ENCODE data around the gene SCMH1.
A peak's percentile ranks its signal among the peaks of the same experiment; 100 is the strongest.

Gene SCMH1

GRCh38 chr1:40998668-40999067 lies 243.4 kb downstream of the SCMH1 start:
- DNase-seq (ENCODE audit: low read depth): no peak

GRCh38 chr1:40997096-40997495 lies 245.0 kb downstream of the SCMH1 start:
- no peak for DNase-seq (ENCODE audit: low read depth)

GRCh38 chr1:40989066-40989465 lies 253.0 kb downstream of the SCMH1 start:
- DNase-seq (ENCODE audit: low read depth): no peak

- no peak for DNase-seq (ENCODE audit: low read depth)
Observed at GRCh38 chr1:40988280-40988679, 253.8 kb downstream of the SCMH1 start.

- DNase-seq (ENCODE audit: low read depth): no peak
Observed at GRCh38 chr1:40987439-40988276, 254.4 kb downstream of the SCMH1 start.

GRCh38 chr1:40986956-40987355 lies 255.2 kb downstream of the SCMH1 start:
- no peak for DNase-seq (ENCODE audit: low read depth)

- no peak for DNase-seq (ENCODE audit: low read depth)
Observed at GRCh38 chr1:40986328-40986783, 255.8 kb downstream of the SCMH1 start.

GRCh38 chr1:40985875-40986274 lies 256.2 kb downstream of the SCMH1 start:
- DNase-seq (ENCODE audit: low read depth): no peak

GRCh38 chr1:40985161-40985560 lies 256.9 kb downstream of the SCMH1 start:
- DNase-seq (ENCODE audit: low read depth): no peak

- DNase-seq (ENCODE audit: low read depth): no peak
Observed at GRCh38 chr1:40984531-40984930, 257.6 kb downstream of the SCMH1 start.

GRCh38 chr1:40984066-40984465 lies 258.0 kb downstream of the SCMH1 start:
- DNase-seq (ENCODE audit: low read depth): peak; percentile 66

- DNase-seq (ENCODE audit: low read depth): no peak
Observed at GRCh38 chr1:40983286-40983685, 258.8 kb downstream of the SCMH1 start.

GRCh38 chr1:40982721-40983120 lies 259.4 kb downstream of the SCMH1 start:
- DNase-seq (ENCODE audit: low read depth): no peak

GRCh38 chr1:40981691-40982448 lies 260.2 kb downstream of the SCMH1 start:
- peak; percentile 34 for DNase-seq (ENCODE audit: low read depth)

GRCh38 chr1:40980453-40981121 lies 261.5 kb downstream of the SCMH1 start:
- peak; percentile 64 for DNase-seq (ENCODE audit: low read depth)

GRCh38 chr1:40980068-40980452 lies 262.0 kb downstream of the SCMH1 start:
- no peak for DNase-seq (ENCODE audit: low read depth)

- peak; percentile 90 for DNase-seq (ENCODE audit: low read depth)
Observed at GRCh38 chr1:40979241-40980067, 262.7 kb downstream of the SCMH1 start, which contains the start of gene CTPS1. TSS of gene CTPS1 (plus strand) at chr1:40979696. CDS start at chr1:40983291, 3,595 bp downstream.

- DNase-seq (ENCODE audit: low read depth): no peak
Observed at GRCh38 chr1:40978886-40979240, 263.2 kb downstream of the SCMH1 start.

- no peak for DNase-seq (ENCODE audit: low read depth)
Observed at GRCh38 chr1:40977716-40978115, 264.4 kb downstream of the SCMH1 start.

All from iris pigment epithelial cell (primary cell).